ENCODE data around the gene SLC9A6.
"Not testable (repeated sequence)": the region's sequence is repeated elsewhere in the genome, so short reads cannot be mapped to it uniquely, and the experiment has no call there.

SLC9A6 gene

GRCh38 chrX:136030303-136031191 is 45.3 kb downstream of the SLC9A6 start:
- DNase-seq (ENCODE audit: low read depth) = peak; percentile 40

- no peak for DNase-seq (ENCODE audit: low read depth)
Measured at GRCh38 chrX:136031626-136032025, 46.4 kb downstream of the SLC9A6 start.

GRCh38 chrX:136032370-136032769 is 47.1 kb downstream of the SLC9A6 start:
- DNase-seq (ENCODE audit: low read depth) = no peak

DNA sequence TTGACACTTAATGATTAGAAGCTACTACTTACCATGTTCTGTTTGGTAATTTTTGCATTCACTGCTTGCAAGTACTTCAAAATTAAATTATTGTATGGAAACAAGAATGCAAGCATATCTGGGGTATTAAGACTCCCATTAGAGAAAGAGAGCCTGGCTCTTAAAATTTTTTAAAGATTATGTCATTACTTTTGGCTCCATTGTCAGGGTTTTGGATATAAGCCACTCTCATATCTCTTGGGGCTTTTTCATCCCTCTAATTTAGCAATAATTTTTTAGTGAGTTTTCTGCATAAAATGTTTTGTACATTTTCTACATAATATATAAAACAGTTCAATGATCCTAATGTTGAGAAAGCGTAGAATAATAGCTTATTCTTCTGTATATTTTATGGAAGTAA is 49.4 kb downstream of the SLC9A6 start:
- DNase-seq (ENCODE audit: low read depth) = no peak

DNA sequence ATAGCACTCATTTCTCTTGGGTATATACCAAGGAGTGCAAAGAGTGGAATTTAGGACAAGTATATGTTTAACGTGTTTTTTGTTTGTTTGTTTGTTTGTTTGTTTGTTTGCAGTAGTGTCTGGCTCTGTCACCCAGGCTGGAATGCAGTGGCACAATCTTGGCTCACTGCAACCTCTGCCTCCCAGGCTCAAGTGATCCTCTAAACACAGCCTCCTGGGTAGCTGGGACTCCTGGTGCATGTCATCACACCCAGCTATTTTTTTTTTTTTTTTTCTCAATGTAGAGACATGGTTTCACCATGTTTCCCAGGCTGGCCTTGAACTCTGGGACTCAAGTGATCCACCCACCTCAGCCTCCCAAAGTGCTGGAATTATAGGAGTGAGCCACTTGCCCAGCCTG is 50.4 kb downstream of the SLC9A6 start:
- no peak for DNase-seq (ENCODE audit: low read depth)

GRCh38 chrX:136039485-136039884 is 54.2 kb downstream of the SLC9A6 start:
- no peak for DNase-seq (ENCODE audit: low read depth)

- DNase-seq (ENCODE audit: low read depth) = no peak
Measured at GRCh38 chrX:136039968-136040367, 54.7 kb downstream of the SLC9A6 start.

DNA sequence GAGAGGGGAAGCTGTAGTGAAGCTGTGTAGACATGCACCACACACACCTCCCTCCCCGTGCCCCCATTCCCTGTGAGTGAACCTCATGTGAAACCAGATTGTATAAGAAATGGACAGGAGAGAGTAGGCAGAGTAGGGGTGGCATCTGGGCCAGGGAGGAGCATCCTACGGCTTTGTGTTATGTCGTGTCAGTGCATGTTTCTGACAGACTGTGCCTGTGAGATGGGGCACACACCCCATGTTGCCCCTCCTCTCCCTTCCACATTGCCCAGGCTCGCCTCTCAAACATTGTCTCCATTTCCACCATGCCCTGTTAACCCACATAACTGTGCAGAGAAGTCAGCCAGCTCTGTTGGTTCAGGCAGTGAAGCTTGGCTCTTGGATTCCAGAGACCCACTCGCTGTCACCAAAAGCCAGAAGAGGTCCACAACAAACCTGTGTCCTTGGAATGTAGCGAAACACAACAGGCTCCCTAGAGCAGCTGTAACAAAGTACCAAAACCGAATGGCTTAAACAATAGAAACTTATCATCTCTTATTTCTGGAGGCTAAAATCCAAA is 56.1 kb downstream of the SLC9A6 start:
- no peak for DNase-seq (ENCODE audit: low read depth)

GRCh38 chrX:136045008-136045407 is 59.8 kb downstream of the SLC9A6 start:
- no peak for DNase-seq (ENCODE audit: low read depth)

DNA sequence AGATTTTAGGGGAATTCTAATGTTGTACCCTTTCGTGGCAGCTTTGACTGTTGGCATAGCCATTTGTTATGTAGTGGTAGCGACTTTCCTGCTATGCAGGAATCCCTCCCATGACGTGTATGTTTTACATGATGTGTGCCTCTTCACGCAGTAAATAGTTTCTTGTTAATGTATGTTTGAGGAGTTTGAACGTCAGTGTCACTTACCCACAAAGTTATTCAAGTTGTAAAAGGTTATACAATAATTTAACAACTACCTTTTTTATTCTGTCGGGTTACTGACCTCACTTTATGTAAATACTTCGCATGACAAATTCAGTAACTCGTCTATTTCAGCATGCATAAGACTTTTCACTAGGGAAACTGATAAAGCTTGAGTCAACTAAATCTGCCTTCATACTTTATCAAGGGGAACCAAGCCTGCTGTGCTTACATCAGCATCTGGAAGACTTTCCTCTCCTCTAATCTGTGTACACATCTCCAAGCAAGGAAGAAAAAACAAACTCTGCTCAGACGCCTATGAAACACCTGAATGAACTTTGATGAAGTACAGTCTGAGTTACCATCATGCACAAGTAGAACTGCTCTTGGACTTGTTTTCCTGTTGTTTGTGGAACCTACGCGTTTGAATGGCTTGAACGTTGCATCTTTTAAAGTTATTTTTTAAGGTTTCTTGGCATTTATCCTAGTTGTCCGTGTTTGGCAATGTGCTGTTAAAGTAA is 61.2 kb downstream of the SLC9A6 start:
- DNase-seq (ENCODE audit: low read depth) = no peak

GRCh38 chrX:136047016-136047642 is 61.9 kb downstream of the SLC9A6 start:
- no peak for DNase-seq (ENCODE audit: low read depth)

GRCh38 chrX:136047969-136048368 is 62.7 kb downstream of the SLC9A6 start:
- no peak for DNase-seq (ENCODE audit: low read depth)

- DNase-seq (ENCODE audit: low read depth) = no peak
Measured at GRCh38 chrX:136048446-136048845, 63.2 kb downstream of the SLC9A6 start.

- DNase-seq (ENCODE audit: low read depth) = no peak
Measured at GRCh38 chrX:136049608-136050007, 64.4 kb downstream of the SLC9A6 start.

- DNase-seq (ENCODE audit: low read depth) = not testable (repeated sequence)
Measured at GRCh38 chrX:136050875-136051274, 65.6 kb downstream of the SLC9A6 start.

DNA sequence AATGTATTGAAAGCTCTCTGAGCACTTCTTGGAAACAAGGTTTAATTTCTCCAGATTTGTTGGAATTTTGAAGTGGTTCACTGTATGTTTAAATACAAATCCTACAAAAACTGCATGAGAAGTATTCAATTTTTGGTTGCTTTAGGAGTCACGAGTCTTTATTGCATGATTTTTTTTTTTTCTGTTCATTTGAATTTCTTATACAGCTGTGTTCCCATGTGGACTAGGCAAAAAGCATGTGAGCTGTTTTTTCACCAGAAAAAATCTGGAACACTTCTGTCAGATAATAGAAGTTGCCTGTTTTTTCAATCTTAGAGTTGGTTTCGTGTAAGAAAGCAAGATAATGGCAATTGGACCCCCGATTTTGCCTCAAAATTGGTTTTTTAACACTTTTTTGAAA is 66.4 kb downstream of the SLC9A6 start:
- DNase-seq (ENCODE audit: low read depth) = no peak

GRCh38 chrX:136055651-136056221 is 70.5 kb downstream of the SLC9A6 start:
- DNase-seq (ENCODE audit: low read depth) = peak; percentile 74

DNA sequence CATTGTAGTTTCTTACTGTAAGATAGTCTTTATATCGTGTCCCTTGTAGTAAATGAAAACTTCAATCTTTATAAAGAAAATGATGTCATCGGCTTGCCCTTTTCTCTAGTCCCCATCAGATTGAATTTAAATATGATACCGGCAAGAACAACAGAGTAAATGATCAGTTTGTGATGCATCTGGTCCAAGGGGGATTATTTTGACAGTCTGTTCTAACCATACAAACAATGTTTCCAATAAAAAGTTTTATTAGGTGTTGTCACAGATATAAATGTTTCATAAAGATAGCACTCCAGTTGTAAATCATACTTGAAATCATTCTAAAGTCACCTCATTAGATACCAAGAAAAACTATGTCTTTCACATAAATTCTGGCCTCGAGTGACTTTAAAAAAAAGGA is 72.3 kb downstream of the SLC9A6 start:
- no peak for DNase-seq (ENCODE audit: low read depth)

- DNase-seq (ENCODE audit: low read depth) = no peak
Measured at GRCh38 chrX:136059350-136059749, 74.1 kb downstream of the SLC9A6 start.

- DNase-seq (ENCODE audit: low read depth) = no peak
Measured at GRCh38 chrX:136061286-136061685, 76.1 kb downstream of the SLC9A6 start.

DNA sequence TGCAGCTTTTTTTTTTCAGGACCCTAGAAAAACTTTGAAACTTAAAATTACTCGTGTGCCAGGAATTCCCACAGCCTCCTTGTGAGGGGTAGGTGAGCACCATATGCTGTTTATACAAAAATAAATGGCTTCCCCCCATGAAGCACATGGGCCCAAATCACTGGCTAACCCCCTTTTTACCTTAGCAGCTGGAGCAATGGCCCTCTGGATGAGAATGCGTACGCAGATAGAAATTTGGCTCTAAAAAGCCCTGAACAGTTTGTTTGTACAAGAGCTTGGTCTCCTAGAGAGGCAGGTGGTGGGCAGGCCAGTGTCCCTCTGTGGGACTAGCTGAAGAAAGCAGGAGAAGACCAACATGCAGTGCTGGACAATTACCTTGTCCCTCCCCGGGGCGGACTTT is 76.5 kb downstream of the SLC9A6 start:
- no peak for DNase-seq (ENCODE audit: low read depth)
